ENCODE data around the gene LOXL1.

The LOXL1 gene

GRCh38 chr15:73997986-73998385 lies 71.7 kb downstream of the LOXL1 start:
- DNase-seq = no peak

Data from eye (tissue), 1 donor.